ENCODE measurements around the gene GALM.
"Not testable (repeated sequence)": the region's sequence is repeated elsewhere in the genome, so short reads cannot be mapped to it uniquely, and the experiment has no call there.

GALM gene

DNA sequence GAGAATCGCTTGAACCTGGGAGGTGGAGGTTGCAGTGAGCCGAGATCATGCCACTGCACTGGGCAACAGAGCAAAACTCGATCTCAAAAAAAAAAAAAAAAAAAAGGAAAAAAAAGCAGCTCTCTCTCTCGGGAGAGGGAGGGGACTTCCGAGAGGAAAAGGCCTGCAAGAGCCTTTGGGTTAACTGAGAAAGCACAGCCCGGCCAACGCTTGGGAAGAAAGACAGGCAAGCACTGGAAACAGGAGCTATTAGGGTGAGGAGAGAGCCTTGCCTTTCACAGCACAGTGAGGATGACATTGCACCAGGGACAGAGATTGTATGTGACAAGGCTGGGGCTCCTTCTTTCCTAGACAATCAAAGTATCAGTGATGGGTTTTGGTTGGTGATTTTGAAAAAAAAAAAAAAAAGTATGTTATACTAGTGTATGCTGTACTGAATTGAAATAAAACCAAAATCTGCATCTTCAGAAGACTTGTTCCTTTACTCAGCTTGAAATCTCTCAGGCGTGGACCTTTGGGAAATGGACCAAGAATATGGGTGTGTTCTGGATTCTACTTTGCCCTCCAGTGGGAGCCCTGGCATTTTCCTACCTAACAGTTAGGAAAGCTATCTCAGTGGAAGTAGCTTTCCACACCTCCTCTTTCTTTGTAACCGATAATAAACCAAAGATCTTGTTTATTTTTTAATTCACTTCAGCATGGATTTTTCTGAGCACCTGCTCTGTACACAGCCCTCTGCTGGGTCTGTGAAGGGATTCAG is 68.6 kb downstream of the GALM start:
- Histone ChIP-seq H3K36me3 (ENCODE audit: low read depth) (peaks cover 3% of the 10 kb centered on the region; the same call in 1 of the 2 replicates), H3K4me3 (ENCODE audit: severe bottlenecking) (no peak overlapping the region), H3K27ac (ENCODE audit: poor library complexity, severe bottlenecking) (no peak overlapping the region), H3K9me3 (ENCODE audit: severe bottlenecking) (no peaks in the 10 kb centered on the region), H3K4me1 (ENCODE audit: insufficient read depth, poor library complexity, severe bottlenecking) (no peaks in the 10 kb centered on the region), H3K27me3 (ENCODE audit: insufficient read depth, poor library complexity, severe bottlenecking) (no peaks in the 10 kb centered on the region)
- TF ChIP-seq, protein P1, sequence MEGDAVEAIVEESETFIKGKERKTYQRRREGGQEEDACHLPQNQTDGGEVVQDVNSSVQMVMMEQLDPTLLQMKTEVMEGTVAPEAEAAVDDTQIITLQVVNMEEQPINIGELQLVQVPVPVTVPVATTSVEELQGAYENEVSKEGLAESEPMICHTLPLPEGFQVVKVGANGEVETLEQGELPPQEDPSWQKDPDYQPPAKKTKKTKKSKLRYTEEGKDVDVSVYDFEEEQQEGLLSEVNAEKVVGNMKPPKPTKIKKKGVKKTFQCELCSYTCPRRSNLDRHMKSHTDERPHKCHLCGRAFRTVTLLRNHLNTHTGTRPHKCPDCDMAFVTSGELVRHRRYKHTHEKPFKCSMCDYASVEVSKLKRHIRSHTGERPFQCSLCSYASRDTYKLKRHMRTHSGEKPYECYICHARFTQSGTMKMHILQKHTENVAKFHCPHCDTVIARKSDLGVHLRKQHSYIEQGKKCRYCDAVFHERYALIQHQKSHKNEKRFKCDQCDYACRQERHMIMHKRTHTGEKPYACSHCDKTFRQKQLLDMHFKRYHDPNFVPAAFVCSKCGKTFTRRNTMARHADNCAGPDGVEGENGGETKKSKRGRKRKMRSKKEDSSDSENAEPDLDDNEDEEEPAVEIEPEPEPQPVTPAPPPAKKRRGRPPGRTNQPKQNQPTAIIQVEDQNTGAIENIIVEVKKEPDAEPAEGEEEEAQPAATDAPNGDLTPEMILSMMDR (IDR thresholded peaks at IDR 0.05; ENCODE audit: poor library complexity, severe bottlenecking), result no peak
- DNase-seq (ENCODE audit: low spot score) (no peak), ATAC-seq (ENCODE audit: low read depth) (no peak)

- H3K36me3 ChIP-seq (ENCODE audit: low read depth), result peaks cover 11% of the 10 kb centered on the region
- no peaks in the 10 kb centered on the region for H3K4me1 ChIP-seq (ENCODE audit: insufficient read depth, poor library complexity, severe bottlenecking)
- H3K9me3 ChIP-seq (ENCODE audit: severe bottlenecking), result no peaks in the 10 kb centered on the region
- ATAC-seq (ENCODE audit: low read depth) (no peak), DNase-seq (ENCODE audit: low spot score) (no peak)
- no peak overlapping the region for H3K27ac ChIP-seq (ENCODE audit: poor library complexity, severe bottlenecking)
- H3K4me3 ChIP-seq (ENCODE audit: severe bottlenecking), result no peak overlapping the region
- no peaks in the 10 kb centered on the region for H3K27me3 ChIP-seq (ENCODE audit: insufficient read depth, poor library complexity, severe bottlenecking)
- TF ChIP-seq, protein P1 (IDR thresholded peaks at IDR 0.05; ENCODE audit: poor library complexity, severe bottlenecking), result no peak
These were observed 70.0 kb downstream of the GALM start for GRCh38 chr2:38735999-38736320.

DNA sequence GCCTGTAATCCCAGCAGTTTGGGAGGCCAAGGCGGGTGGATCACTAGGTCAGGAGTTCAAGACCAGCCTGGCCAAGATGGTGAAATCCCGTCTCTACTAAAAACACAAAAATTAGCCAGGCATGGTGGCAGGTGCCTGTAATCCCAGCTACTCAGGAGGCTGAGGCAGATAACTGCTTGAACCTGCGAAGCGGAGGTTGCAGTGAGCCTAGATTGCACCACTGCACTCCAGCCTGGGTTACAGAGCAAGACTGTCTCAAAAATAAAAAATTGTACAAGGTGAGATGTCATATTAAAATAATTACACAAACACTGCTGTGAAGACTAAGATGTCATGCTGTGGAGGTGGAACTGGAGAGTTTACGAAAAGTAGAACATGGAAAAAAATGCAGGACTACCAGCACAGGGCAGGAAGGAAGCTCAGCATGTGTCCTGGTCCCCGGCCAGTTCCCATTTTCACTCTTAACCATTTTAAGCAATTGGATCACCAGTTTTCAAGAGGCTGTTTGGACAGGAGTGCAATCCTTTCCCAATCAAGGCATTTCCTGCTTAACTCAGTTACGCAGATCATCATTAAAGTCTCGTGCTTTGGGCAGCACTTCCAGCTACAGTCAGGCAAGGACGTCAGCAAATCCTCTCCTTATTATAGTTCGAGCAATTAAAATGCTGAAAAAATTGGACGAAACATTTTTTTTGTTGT is 71.2 kb downstream of the GALM start:
- not testable (repeated sequence) for ATAC-seq (ENCODE audit: low read depth); H3K9me3 ChIP-seq (ENCODE audit: severe bottlenecking); H3K27me3 ChIP-seq (ENCODE audit: insufficient read depth, poor library complexity, severe bottlenecking); H3K4me3 ChIP-seq (ENCODE audit: severe bottlenecking); H3K4me1 ChIP-seq (ENCODE audit: insufficient read depth, poor library complexity, severe bottlenecking); DNase-seq (ENCODE audit: low spot score); H3K27ac ChIP-seq (ENCODE audit: poor library complexity, severe bottlenecking)
- peaks cover 20% of the 10 kb centered on the region for H3K36me3 ChIP-seq (ENCODE audit: low read depth)

GRCh38 chr2:38737925-38738324 is 72.0 kb downstream of the GALM start:
- DNase-seq (ENCODE audit: low spot score) (no peak), ATAC-seq (ENCODE audit: low read depth) (no peak)
- TF ChIP-seq, protein P1 (IDR thresholded peaks at IDR 0.05; ENCODE audit: poor library complexity, severe bottlenecking), result no peak
- Histone ChIP-seq H3K36me3 (ENCODE audit: low read depth) (peaks cover 25% of the 10 kb centered on the region), H3K9me3 (ENCODE audit: severe bottlenecking) (no peaks in the 10 kb centered on the region), H3K4me1 (ENCODE audit: insufficient read depth, poor library complexity, severe bottlenecking) (no peaks in the 10 kb centered on the region), H3K27me3 (ENCODE audit: insufficient read depth, poor library complexity, severe bottlenecking) (no peaks in the 10 kb centered on the region), H3K4me3 (ENCODE audit: severe bottlenecking) (no peak overlapping the region), H3K27ac (ENCODE audit: poor library complexity, severe bottlenecking) (no peak overlapping the region)

GRCh38 chr2:38739524-38739923 is 73.6 kb downstream of the GALM start:
- H3K4me1 ChIP-seq (ENCODE audit: insufficient read depth, poor library complexity, severe bottlenecking), result no peaks in the 10 kb centered on the region
- no peak overlapping the region for H3K27ac ChIP-seq (ENCODE audit: poor library complexity, severe bottlenecking)
- TF ChIP-seq, protein P1 (IDR thresholded peaks at IDR 0.05; ENCODE audit: poor library complexity, severe bottlenecking), result no peak
- peaks cover 41% of the 10 kb centered on the region for H3K36me3 ChIP-seq (ENCODE audit: low read depth)
- no peaks in the 10 kb centered on the region for H3K27me3 ChIP-seq (ENCODE audit: insufficient read depth, poor library complexity, severe bottlenecking)
- no peak overlapping the region for H3K4me3 ChIP-seq (ENCODE audit: severe bottlenecking)
- no peaks in the 10 kb centered on the region for H3K9me3 ChIP-seq (ENCODE audit: severe bottlenecking)
- no peak for DNase-seq (ENCODE audit: low spot score)
- ATAC-seq (ENCODE audit: low read depth), result no peak

Measured in RWPE2 (cell line).